Mesendoderm (in vitro differentiated cells): Measurements from ENCODE around the gene HOTAIR.
A peak's percentile ranks its signal among the peaks of the same experiment; 100 is the strongest.

Experiments used
- DNase-seq: peaks from one replicate; pipeline ENCODE4 v3.0.0; 2013
- H2AK5ac ChIP-seq: 2 replicates; pipeline ENCODE4 v1.6.1; 2013; ENCODE audit warnings: low read length, inconsistent platforms
- H2BK120ac ChIP-seq: 2 replicates; pipeline ENCODE4 v1.6.1; 2013; ENCODE audit warnings: low read depth, mild to moderate bottlenecking, low read length, moderate library complexity, mixed read lengths
- H2BK15ac ChIP-seq: replicated peaks from 2 replicates; pipeline ENCODE4 v1.6.1; 2013; ENCODE audit warnings: low read depth, mild to moderate bottlenecking, moderate library complexity
- H2BK5ac ChIP-seq: 2 replicates; pipeline ENCODE4 v1.6.1; 2013; ENCODE audit warnings: low read length, inconsistent platforms
- H3K18ac ChIP-seq: 2 replicates; pipeline ENCODE4 v1.6.1; 2013; ENCODE audit warnings: mild to moderate bottlenecking, low read length, mixed read lengths
- H3K23ac ChIP-seq: one replicate; pipeline ENCODE4 v1.6.1; 2013; ENCODE audit warnings: low read length
- H3K27ac ChIP-seq: 2 replicates; pipeline ENCODE4 v1.5.1; 2013; ENCODE audit warnings: low read depth, mild to moderate bottlenecking, inconsistent platforms, low read length, moderate library complexity
- H3K27me3 ChIP-seq: 2 replicates; pipeline ENCODE4 v1.6.1; 2013; ENCODE audit warnings: low read length, control low read depth, mild to moderate bottlenecking, inconsistent platforms; ENCODE audit not compliant: insufficient read depth, poor library complexity
- H3K36me3 ChIP-seq: 2 replicates; pipeline ENCODE4 v1.6.1; 2013; ENCODE audit warnings: low read length, inconsistent platforms; ENCODE audit not compliant: control insufficient read depth, insufficient read depth
- H3K4ac ChIP-seq: one replicate; pipeline ENCODE4 v1.6.1; 2013; ENCODE audit warnings: low read depth, mild to moderate bottlenecking, low read length, moderate library complexity
- H3K4me1 ChIP-seq: 2 replicates; pipeline ENCODE4 v1.6.1; 2013; ENCODE audit warnings: low read depth, low read length, inconsistent platforms; ENCODE audit not compliant: control insufficient read depth
- H3K4me2 ChIP-seq: 2 replicates; pipeline ENCODE4 v1.6.1; 2013; ENCODE audit warnings: low read length
- H3K4me3 ChIP-seq: 2 replicates; pipeline ENCODE4 v1.5.1; 2013; ENCODE audit warnings: mild to moderate bottlenecking, low read length
- H3K56ac ChIP-seq: one replicate; pipeline ENCODE4 v1.6.1; 2013; ENCODE audit warnings: low read length
- H3K79me1 ChIP-seq: 2 replicates; pipeline ENCODE4 v1.6.1; 2013; ENCODE audit warnings: low read length, inconsistent platforms
- H3K79me2 ChIP-seq: 2 replicates; pipeline ENCODE4 v1.6.1; 2013; ENCODE audit warnings: mild to moderate bottlenecking, low read length; ENCODE audit not compliant: control insufficient read depth, insufficient read depth
- H3K9ac ChIP-seq: 2 replicates; pipeline ENCODE4 v1.6.1; 2013; ENCODE audit warnings: low read length, inconsistent platforms
- H4K5ac ChIP-seq: one replicate; pipeline ENCODE4 v1.6.1; 2013; ENCODE audit warnings: low read length
- H4K8ac ChIP-seq: one replicate; pipeline ENCODE4 v1.6.1; 2013; ENCODE audit warnings: low read depth, mild to moderate bottlenecking, control low read depth, low read length, moderate library complexity
- WGBS: extraction: QIAGEN DNeasy Blood & Tissue Kit; methylation state at CpG from one replicate; pipeline ENCODE4 v1.1.7; 2013; ENCODE audit warnings: low lambda C conversion rate, missing lambda C conversion rate; ENCODE audit not compliant: insufficient coverage; ENCODE audit errors: extremely low coverage; 5-methylcytosine and 5-hydroxymethylcytosine counted together

Gene HOTAIR

GRCh38 chr12:54000116-54001114 lies 25.7 kb upstream of the HOTAIR start, which contains the start of gene HOXC9:
Gene HOXC9 (plus strand): TSS chr12:54000161. CDS start chr12:54000189, 28 bp downstream.
- Histone ChIP-seq H3K79me2 (no peaks in the 10 kb centered on the region), H2BK15ac (no peak within 1 kb of the TSS), H3K4me3 (no peak within 1 kb of the TSS), H3K9ac (no peak within 1 kb of the TSS), H2AK5ac (no peak within 1 kb of the TSS), H3K36me3 (no peaks in the 10 kb centered on the region), H3K27me3 (peaks cover 96% of the 10 kb centered on the region), H3K27ac (no peak within 1 kb of the TSS), H3K56ac (peak within 1 kb of the TSS; percentile 29), H3K18ac (no peak within 1 kb of the TSS), H3K4me1 (no peaks in the 10 kb centered on the region), H3K23ac (no peak within 1 kb of the TSS), H3K4me2 (peak within 1 kb of the TSS; percentile 5), H3K79me1 (no peaks in the 10 kb centered on the region), H2BK5ac (no peak within 1 kb of the TSS), H4K5ac (no peak within 1 kb of the TSS), H2BK120ac (no peak within 1 kb of the TSS), H3K4ac (no peak within 1 kb of the TSS), H4K8ac (no peak within 1 kb of the TSS)
- no CpG with 5 or more reads among the region's 87 CpGs for WGBS
- no peak for DNase-seq

- Histone ChIP-seq H3K36me3 (no peaks in the 10 kb centered on the region), H4K5ac (no peak overlapping the region), H3K27ac (no peak overlapping the region), H3K79me1 (no peaks in the 10 kb centered on the region), H3K56ac (no peak overlapping the region), H2AK5ac (no peak overlapping the region), H3K4ac (no peak overlapping the region), H3K27me3 (peaks cover 95% of the 10 kb centered on the region), H2BK15ac (no peak overlapping the region), H3K79me2 (no peaks in the 10 kb centered on the region), H2BK5ac (no peak overlapping the region), H3K4me3 (no peak overlapping the region), H3K4me2 (no peak overlapping the region), H3K23ac (no peak overlapping the region), H3K4me1 (no peaks in the 10 kb centered on the region), H3K9ac (no peak overlapping the region), H2BK120ac (no peak overlapping the region), H4K8ac (no peak overlapping the region), H3K18ac (no peak overlapping the region)
- WGBS = no CpG with 5 or more reads among the region's 35 CpGs
- DNase-seq = no peak
Observed at GRCh38 chr12:53999559-54000115, 24.9 kb upstream of the HOTAIR start.

GRCh38 chr12:53998900-53999236 lies 24.1 kb upstream of the HOTAIR start:
- no peak overlapping the region for H3K4ac ChIP-seq
- H2BK15ac ChIP-seq = no peak overlapping the region
- no peak overlapping the region for H3K4me3 ChIP-seq
- DNase-seq = no peak
- peaks cover 95% of the 10 kb centered on the region for H3K27me3 ChIP-seq
- H3K18ac ChIP-seq = no peak overlapping the region
- no peak overlapping the region for H4K8ac ChIP-seq
- no peaks in the 10 kb centered on the region for H3K79me2 ChIP-seq
- no peak overlapping the region for H3K56ac ChIP-seq
- H3K23ac ChIP-seq = no peak overlapping the region
- H4K5ac ChIP-seq = no peak overlapping the region
- H2BK5ac ChIP-seq = no peak overlapping the region
- no peaks in the 10 kb centered on the region for H3K79me1 ChIP-seq
- no peak overlapping the region for H2BK120ac ChIP-seq
- H3K9ac ChIP-seq = no peak overlapping the region
- H3K4me2 ChIP-seq = no peak overlapping the region
- H3K27ac ChIP-seq = no peak overlapping the region
- no peaks in the 10 kb centered on the region for H3K4me1 ChIP-seq
- WGBS = no CpG with 5 or more reads among the region's 13 CpGs
- no peak overlapping the region for H2AK5ac ChIP-seq
- no peaks in the 10 kb centered on the region for H3K36me3 ChIP-seq

GRCh38 chr12:53998110-53998899 lies 23.6 kb upstream of the HOTAIR start:
- Histone ChIP-seq H2BK120ac (no peak overlapping the region), H4K8ac (no peak overlapping the region), H3K18ac (no peak overlapping the region), H2BK5ac (no peak overlapping the region), H3K56ac (no peak overlapping the region), H3K27ac (no peak overlapping the region), H3K4me1 (no peaks in the 10 kb centered on the region), H2BK15ac (no peak overlapping the region), H3K23ac (no peak overlapping the region), H3K4ac (no peak overlapping the region), H3K79me2 (no peaks in the 10 kb centered on the region), H3K9ac (no peak overlapping the region), H3K4me2 (no peak overlapping the region), H3K27me3 (peaks cover 96% of the 10 kb centered on the region), H4K5ac (no peak overlapping the region), H2AK5ac (no peak overlapping the region), H3K36me3 (no peaks in the 10 kb centered on the region), H3K4me3 (no peak overlapping the region), H3K79me1 (no peaks in the 10 kb centered on the region)
- no peak for DNase-seq
- WGBS = no CpG with 5 or more reads among the region's 11 CpGs

GRCh38 chr12:53997204-53998109 lies 22.7 kb upstream of the HOTAIR start:
- H3K4ac ChIP-seq = no peak overlapping the region
- no peaks in the 10 kb centered on the region for H3K79me2 ChIP-seq
- no peak overlapping the region for H2AK5ac ChIP-seq
- no peaks in the 10 kb centered on the region for H3K79me1 ChIP-seq
- no peak for DNase-seq
- peaks cover 96% of the 10 kb centered on the region for H3K27me3 ChIP-seq
- no CpG with 5 or more reads among the region's 35 CpGs for WGBS
- H3K9ac ChIP-seq = no peak overlapping the region
- no peak overlapping the region for H3K23ac ChIP-seq
- H3K56ac ChIP-seq = no peak overlapping the region
- H3K36me3 ChIP-seq = no peaks in the 10 kb centered on the region
- H3K4me3 ChIP-seq = no peak overlapping the region
- no peak overlapping the region for H4K8ac ChIP-seq
- no peak overlapping the region for H3K4me2 ChIP-seq
- H3K18ac ChIP-seq = no peak overlapping the region
- H2BK15ac ChIP-seq = no peak overlapping the region
- no peak overlapping the region for H2BK120ac ChIP-seq
- no peaks in the 10 kb centered on the region for H3K4me1 ChIP-seq
- H3K27ac ChIP-seq = no peak overlapping the region
- no peak overlapping the region for H4K5ac ChIP-seq
- H2BK5ac ChIP-seq = no peak overlapping the region
